CD4-positive, alpha-beta T cell (primary cell): Measurements from ENCODE around the gene PFKM. TPM values are rescaled to one million over a fixed set of nuclear protein-coding genes. Genes with fewer than 3 reads are reported as not detected.

Experiments
- ATAC-seq: fragments of 200-7000 bp; cut with Tn5 transposase; one replicate; pipeline ENCODE4 v1.10.0; 2022; ENCODE audit warnings: mild to moderate bottlenecking; ENCODE audit not compliant: poor library complexity
- CTCF ChIA-PET: fragments of 350-600 bp; sonication (Branson Sonifier 250); formaldehyde crosslinking; loops from one replicate; lab custom pipeline; 2021; ENCODE audit warnings: antibody characterized with exemption, inconsistent platforms; lab: Charles Lee
- POLR2A ChIA-PET: fragments of 350-600 bp; sonication (Branson Sonifier 250); formaldehyde crosslinking; loops from one replicate; lab custom pipeline; 2021; ENCODE audit warnings: antibody characterized with exemption, inconsistent platforms; lab: Charles Lee
- DNase-seq, 14 experiments: peaks; one replicate each; pipeline ENCODE4 v3.0.0-alpha.2; 2013 to 2020; ENCODE audit warnings: mixed read lengths in 2 of 14
- H3K27ac ChIP-seq, 2 donors: one replicate each; pipeline versions ENCODE4 v1.5.1 to v1.7.0; 2013; ENCODE audit warnings: low read length in 2 of 2, low read depth in 1 of 2, mild to moderate bottlenecking in 1 of 2
- H3K27me3 ChIP-seq, 2 experiments: 1 replicate in 1 of 2; 2 replicates in 1 of 2; pipeline versions ENCODE4 v1.6.1 to v1.7.0; 2013; ENCODE audit warnings: low read length in 2 of 2, control low read depth in 1 of 2, mild to moderate bottlenecking in 1 of 2, moderate library complexity in 1 of 2; ENCODE audit not compliant: insufficient read depth in 2 of 2, control insufficient read depth in 1 of 2
- H3K36me3 ChIP-seq: one replicate; pipeline ENCODE4 v1.6.1; 2013; ENCODE audit warnings: low read length, control low read depth; ENCODE audit not compliant: insufficient read depth
- H3K4me1 ChIP-seq: one replicate; pipeline ENCODE4 v1.6.1; 2013; ENCODE audit warnings: low read length, control low read depth; ENCODE audit not compliant: insufficient read depth
- H3K4me3 ChIP-seq: one replicate; pipeline ENCODE4 v1.5.1; 2013; ENCODE audit warnings: mild to moderate bottlenecking, low read length, moderate library complexity
- H3K9me3 ChIP-seq, 2 experiments: 1 replicate in 1 of 2; 2 replicates in 1 of 2; pipeline versions ENCODE4 v1.6.1 to v1.7.0; 2013; ENCODE audit warnings: low read length in 2 of 2, mild to moderate bottlenecking in 2 of 2, control low read depth in 1 of 2, moderate library complexity in 1 of 2; ENCODE audit not compliant: control insufficient read depth in 1 of 2, insufficient read depth in 1 of 2
- H3K27ac Mint-ChIP-seq: one replicate; pipeline ENCODE4 v1.8.0; 2020; ENCODE audit warnings: mixed read lengths
- H3K27me3 Mint-ChIP-seq: one replicate; pipeline ENCODE4 v1.8.0; 2021; ENCODE audit warnings: mixed read lengths
- H3K36me3 Mint-ChIP-seq: one replicate; pipeline ENCODE4 v1.8.0; 2021; ENCODE audit warnings: low read depth, mixed read lengths
- H3K4me1 Mint-ChIP-seq: one replicate; pipeline ENCODE4 v1.8.0; 2021; ENCODE audit warnings: low read depth, mixed read lengths
- H3K4me3 Mint-ChIP-seq: one replicate; pipeline ENCODE4 v1.8.0; 2020; ENCODE audit warnings: mild to moderate bottlenecking, mixed read lengths
- H3K9me3 Mint-ChIP-seq: one replicate; pipeline ENCODE4 v1.8.0; 2020; ENCODE audit warnings: mixed read lengths
- intact Hi-C, 2 experiments: fragments of 100-400 bp; cut with DNase I in 1 of 2; cut with micrococcal nuclease in 1 of 2; formaldehyde crosslinking; loops; one replicate each; pipeline versions ENCODE4 v1.15.1 to v1.9.0; 2023 to 2025; cut with DNase I, micrococcal nuclease
- total RNA-seq, 174 experiments: library from RNA in 2 of 174; stranded (reverse) in 2 of 174; gene quantifications; one replicate each; pipeline ENCODE4 v1.2.3 and lab custom pipeline; 2021 to 2026
- TF ChIP-seq, protein P1 (sequence below): fragments of 200-600 bp; IDR thresholded peaks from one replicate; pipeline ENCODE4 v1.8.0; 2022; ENCODE audit warnings: antibody characterized with exemption, mild to moderate bottlenecking

PFKM gene
- total RNA-seq, 2 experiments from 2014 or later = 9.3 to 9.4 TPM

- CTCF ChIA-PET = interaction anchor here (1.3 to 1.6 kb wide), 3 partner anchors 53 to 141 kb away, joined by 3 to 14 read pairs (median 7); partner anchors contain the start of genes ASB8 and TMEM106C
- H3K27ac ChIP-seq = peak overlapping the region in 1 of 2 donors; percentile 94
Measured at GRCh38 chr12:48104531-48104930, 14.6 kb upstream of the PFKM start.

DNA sequence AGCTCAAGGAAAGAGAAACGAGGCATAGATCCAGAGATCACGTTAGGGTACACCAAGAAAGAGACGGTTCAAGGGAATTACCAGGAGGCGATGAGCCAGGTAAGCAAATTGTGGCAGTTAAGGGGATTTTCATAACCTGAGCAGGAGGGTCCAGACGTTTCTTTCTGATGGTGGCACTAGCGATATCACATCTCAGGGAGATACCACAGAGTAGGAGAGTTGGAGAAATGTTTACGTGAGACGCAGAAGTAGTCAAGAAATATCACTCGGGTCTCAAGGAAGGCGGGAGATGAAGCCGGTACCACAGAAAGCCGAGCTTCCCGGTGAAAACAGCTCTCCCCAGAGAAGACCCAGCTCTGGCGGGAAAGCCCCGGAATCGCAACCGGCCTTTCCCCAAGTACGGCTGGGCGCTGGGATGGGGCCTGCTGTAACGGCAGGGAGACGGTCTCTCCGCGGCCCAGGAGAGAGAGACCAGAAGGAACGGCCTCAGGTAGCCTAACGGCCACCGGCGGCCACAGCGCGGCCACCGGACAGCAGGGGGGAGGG lies 13.8 kb upstream of the PFKM start:
- peak overlapping the region; percentile 94 to 96 for H3K27ac ChIP-seq
- H3K27me3 Mint-ChIP-seq = no peaks in the 10 kb centered on the region
- H3K36me3 ChIP-seq = peaks cover 10% of the 10 kb centered on the region
- TF ChIP-seq, protein P1, sequence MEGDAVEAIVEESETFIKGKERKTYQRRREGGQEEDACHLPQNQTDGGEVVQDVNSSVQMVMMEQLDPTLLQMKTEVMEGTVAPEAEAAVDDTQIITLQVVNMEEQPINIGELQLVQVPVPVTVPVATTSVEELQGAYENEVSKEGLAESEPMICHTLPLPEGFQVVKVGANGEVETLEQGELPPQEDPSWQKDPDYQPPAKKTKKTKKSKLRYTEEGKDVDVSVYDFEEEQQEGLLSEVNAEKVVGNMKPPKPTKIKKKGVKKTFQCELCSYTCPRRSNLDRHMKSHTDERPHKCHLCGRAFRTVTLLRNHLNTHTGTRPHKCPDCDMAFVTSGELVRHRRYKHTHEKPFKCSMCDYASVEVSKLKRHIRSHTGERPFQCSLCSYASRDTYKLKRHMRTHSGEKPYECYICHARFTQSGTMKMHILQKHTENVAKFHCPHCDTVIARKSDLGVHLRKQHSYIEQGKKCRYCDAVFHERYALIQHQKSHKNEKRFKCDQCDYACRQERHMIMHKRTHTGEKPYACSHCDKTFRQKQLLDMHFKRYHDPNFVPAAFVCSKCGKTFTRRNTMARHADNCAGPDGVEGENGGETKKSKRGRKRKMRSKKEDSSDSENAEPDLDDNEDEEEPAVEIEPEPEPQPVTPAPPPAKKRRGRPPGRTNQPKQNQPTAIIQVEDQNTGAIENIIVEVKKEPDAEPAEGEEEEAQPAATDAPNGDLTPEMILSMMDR = no peak
- intact Hi-C loops = loop anchor here in 1 of 2 experiments (5.0 kb wide), 2 partner anchors 92 to 247 kb away; partner anchors contain the start of gene ZNF641
- ChIA-PET POLR2A (interaction anchor here (0.6 to 2.8 kb wide), 12 partner anchors 11 to 577 kb away, joined by 3 to 50 read pairs (median 4); partner anchors contain the start of genes ASB8, KANSL2 and PFKM), CTCF (interaction anchor here (1.0 to 1.6 kb wide), 5 partner anchors 21 to 142 kb away, joined by 3 to 14 read pairs (median 6); partner anchors contain the start of genes ASB8, CCDC184 and TMEM106C)
- no peaks in the 10 kb centered on the region for H3K9me3 Mint-ChIP-seq
- no peaks in the 10 kb centered on the region for H3K27me3 ChIP-seq
- peak in 11 of 14 experiments; percentile 4 to 85 (median 31) for DNase-seq
- H3K4me3 ChIP-seq = peak overlapping the region; percentile 89
- H3K36me3 Mint-ChIP-seq = peaks cover 13% of the 10 kb centered on the region
- H3K4me1 ChIP-seq = peaks cover 33% of the 10 kb centered on the region
- H3K4me1 Mint-ChIP-seq = peaks cover 54% of the 10 kb centered on the region
- peak overlapping the region; percentile 89 for H3K27ac Mint-ChIP-seq
- peak overlapping the region; percentile 94 for H3K4me3 Mint-ChIP-seq
- H3K9me3 ChIP-seq = no peaks in the 10 kb centered on the region
- ATAC-seq = peak; percentile 25

More at GRCh38 chr12:48104531-48104930, 14.6 kb upstream of the PFKM start:
- intact Hi-C loops = no loop called here
- peaks cover 33% of the 10 kb centered on the region for H3K4me1 ChIP-seq
- no peaks in the 10 kb centered on the region for H3K27me3 ChIP-seq
- Mint-ChIP-seq H3K36me3 (peaks cover 21% of the 10 kb centered on the region), H3K27me3 (no peaks in the 10 kb centered on the region), H3K9me3 (no peaks in the 10 kb centered on the region), H3K27ac (peak overlapping the region; percentile 89), H3K4me1 (peaks cover 59% of the 10 kb centered on the region), H3K4me3 (peak overlapping the region; percentile 94)
- no peaks in the 10 kb centered on the region for H3K9me3 ChIP-seq
- H3K4me3 ChIP-seq = peak overlapping the region; percentile 89
- TF ChIP-seq, protein P1 = no peak
- H3K36me3 ChIP-seq = peaks cover 15% of the 10 kb centered on the region
- DNase-seq (peak in 1 of 14 experiments; percentile 6), ATAC-seq (no peak)
- POLR2A ChIA-PET = interaction anchor here (1.3 to 2.8 kb wide), 5 partner anchors 21 to 94 kb away, joined by 3 to 50 read pairs (median 6); partner anchors contain the start of gene ASB8

- Histone ChIP-seq H3K9me3 (no peaks in the 10 kb centered on the region), H3K27ac (peak within 1 kb of the TSS; percentile 94 to 96), H3K27me3 (no peaks in the 10 kb centered on the region), H3K36me3 (peaks cover 6% of the 10 kb centered on the region), H3K4me3 (peak within 1 kb of the TSS; percentile 89), H3K4me1 (peaks cover 33% of the 10 kb centered on the region)
- ChIA-PET CTCF (interaction anchor here (1.0 to 1.6 kb wide), 6 partner anchors 22 to 143 kb away, joined by 3 to 14 read pairs (median 5); partner anchors contain the start of genes ASB8, CCDC184 and TMEM106C), POLR2A (interaction anchor here (0.6 to 2.8 kb wide), 13 partner anchors 11 to 1840 kb away, joined by 3 to 50 read pairs (median 3); partner anchors contain the start of genes ASB8, KANSL2 and PFKM)
- H3K27ac Mint-ChIP-seq = peak within 1 kb of the TSS; percentile 89
- DNase-seq = peak; percentile 84 to 95 (median 88)
- peaks cover 13% of the 10 kb centered on the region for H3K36me3 Mint-ChIP-seq
- no peaks in the 10 kb centered on the region for H3K9me3 Mint-ChIP-seq
- H3K4me3 Mint-ChIP-seq = peak within 1 kb of the TSS; percentile 94
- peaks cover 54% of the 10 kb centered on the region for H3K4me1 Mint-ChIP-seq
- no peaks in the 10 kb centered on the region for H3K27me3 Mint-ChIP-seq
- ATAC-seq = peak; percentile 80
- intact Hi-C loops = loop anchor here (1.0 to 5.0 kb wide), 5 partner anchors 19 to 246 kb away; partner anchors contain the start of genes ASB8 (in 2 of the 2) and ZNF641 (in 1 of the 2)
- TF ChIP-seq, protein P1 = peak; percentile 44
Measured at GRCh38 chr12:48105867-48106680, 13.1 kb upstream of the PFKM start, which contains the start of gene SENP1. TSS of gene SENP1 (minus strand) at chr12:48106079. CDS start at chr12:48101472, 4,607 bp downstream.
